ENCODE data around the gene ZNF653. TPM values are rescaled to one million over a fixed set of nuclear protein-coding genes. Genes with fewer than 3 reads are reported as not detected.

The ZNF653 gene
- total and polyA plus RNA-seq, 9 of the 15 experiments (the other 6 are each of a cell fraction or from before 2014, with no cell fraction given): 1.6 to 8.0 (median 4.2) TPM; not detected in 2

- TF ChIP-seq ZBTB33 (CRISPR knock-in tag; IDR thresholded peaks at IDR 0.05): 0 out of 2 replicates have a peak, but pooled peaks have one; percentile 41
- TF ChIP-seq RB1 (IDR thresholded peaks at IDR 0.05; ENCODE audit: low read depth): no peak
These were observed 54.9 kb downstream of the ZNF653 start (continued) for GRCh38 chr19:11450570-11451326.

DNA sequence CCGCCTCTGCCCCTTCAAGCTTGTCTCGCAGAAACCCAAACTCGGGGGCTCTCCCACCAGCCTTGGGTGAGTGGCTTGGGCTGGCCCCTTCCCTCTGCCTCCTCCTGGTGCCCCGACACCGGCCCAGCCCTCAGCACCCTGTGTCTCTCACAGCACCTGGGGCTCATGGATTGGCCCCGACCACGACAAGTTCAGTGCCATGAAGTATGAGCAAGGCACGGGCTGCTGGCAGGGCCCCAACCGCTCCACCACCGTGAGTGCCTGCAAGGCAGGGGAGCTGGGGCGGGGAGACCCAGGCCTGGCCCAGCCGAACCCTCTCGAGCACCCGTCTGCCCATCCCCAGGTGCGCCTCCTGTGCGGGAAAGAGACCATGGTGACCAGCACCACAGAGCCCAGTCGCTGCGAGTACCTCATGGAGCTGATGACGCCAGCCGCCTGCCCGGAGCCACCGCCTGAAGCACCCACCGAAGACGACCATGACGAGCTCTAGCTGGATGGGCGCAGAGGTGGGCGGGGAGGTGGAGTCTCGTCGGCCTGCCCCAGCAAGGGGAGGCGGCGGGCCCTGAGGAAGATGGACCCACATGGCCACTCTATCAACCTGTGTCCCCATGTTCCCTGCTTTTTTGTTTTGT lies 56.6 kb downstream of the ZNF653 start:
- Histone ChIP-seq H2AFZ (ENCODE audit: low read depth, low read length) (no peak overlapping the region), H3K79me2 (ENCODE audit: control insufficient read depth, insufficient read depth, low read length) (no peaks in the 10 kb centered on the region), H3K4me3 (no peak overlapping the region), H3K27me3 (ENCODE audit: control insufficient read depth in 2 of 2, insufficient read depth in 2 of 2, low read length in 2 of 2) (no peaks in the 10 kb centered on the region), H3K27ac (ENCODE audit: extremely low read depth, low read depth, low read length) (no peak overlapping the region), H3K9me1 (ENCODE audit: control insufficient read depth, insufficient read depth, low read length) (no peaks in the 10 kb centered on the region), H4K20me1 (replicated peaks; ENCODE audit: control insufficient read depth, insufficient read depth, low read length) (no peaks in the 10 kb centered on the region), H3K9me3 (replicated peaks; ENCODE audit: control insufficient read depth, insufficient read depth, low read depth, low read length) (no peaks in the 10 kb centered on the region), H3K4me2 (ENCODE audit: insufficient read depth, low read length) (no peak overlapping the region), H3K9ac (ENCODE audit: insufficient read depth in 1 of 2, low read depth in 2 of 2, low read length in 2 of 2) (no peak overlapping the region; a peak in 1 of 4 replicates), H3K36me3 (ENCODE audit: control insufficient read depth, insufficient read depth, low read length) (peaks cover 66% of the 10 kb centered on the region; the same call in 1 of the 3 replicates), H3K4me1 (replicated peaks in 1 of 2; ENCODE audit: control insufficient read depth in 2 of 2, insufficient read depth in 2 of 2, low read length in 2 of 2) (peaks cover 0 to 57% of the 10 kb centered on the region in 2 experiments; a peak in 3 of 5 replicates)
- in situ Hi-C loops (cut with MboI): no loop called here
- FAIRE-seq (no peak), DNase-seq (ENCODE audit: extremely low read depth in 1 of 4, low spot score in 3 of 4) (peak in 2 of 4 experiments; percentile 4 to 6), ATAC-seq (no peak)
- POLR2A ChIA-PET: interaction anchor here (1.0 to 1.1 kb wide), 2 partner anchors 33 to 73 kb away, joined by 3 read pairs; no protein-coding TSS in a partner anchor
- BruUV-seq (replicated peaks): TSS peak; percentile 60
- WGBS (ENCODE audit: insufficient coverage, low coverage, missing lambda C conversion rate): 95% methylated on average over 25 of the region's 31 CpGs
- CTCF ChIA-PET (ENCODE audit: low intra/inter-chr PET ratio): no interaction called here
- TF ChIP-seq ZNF311 (CRISPR knock-in tag; IDR thresholded peaks at IDR 0.05) (no peak), HIVEP1 (CRISPR knock-in tag; IDR thresholded peaks at IDR 0.05) (no peak), POLR2G (IDR thresholded peaks at IDR 0.05; ENCODE audit: low read depth, low read length) (peak; percentile 55; the same call in 1 of the 2 replicates), RBM22 (IDR thresholded peaks at IDR 0.05; ENCODE audit: low read depth, low read length, poor library complexity, severe bottlenecking) (peak; percentile 25), ETV6 (IDR thresholded peaks at IDR 0.05; ENCODE audit: borderline replicate concordance in 1 of 2, low read depth in 2 of 2, low read length in 1 of 2) (no peak), ETV6 (CRISPR knock-in tag; IDR thresholded peaks at IDR 0.05; ENCODE audit: borderline replicate concordance) (no peak)
- TF ChIP-seq, protein P1, sequence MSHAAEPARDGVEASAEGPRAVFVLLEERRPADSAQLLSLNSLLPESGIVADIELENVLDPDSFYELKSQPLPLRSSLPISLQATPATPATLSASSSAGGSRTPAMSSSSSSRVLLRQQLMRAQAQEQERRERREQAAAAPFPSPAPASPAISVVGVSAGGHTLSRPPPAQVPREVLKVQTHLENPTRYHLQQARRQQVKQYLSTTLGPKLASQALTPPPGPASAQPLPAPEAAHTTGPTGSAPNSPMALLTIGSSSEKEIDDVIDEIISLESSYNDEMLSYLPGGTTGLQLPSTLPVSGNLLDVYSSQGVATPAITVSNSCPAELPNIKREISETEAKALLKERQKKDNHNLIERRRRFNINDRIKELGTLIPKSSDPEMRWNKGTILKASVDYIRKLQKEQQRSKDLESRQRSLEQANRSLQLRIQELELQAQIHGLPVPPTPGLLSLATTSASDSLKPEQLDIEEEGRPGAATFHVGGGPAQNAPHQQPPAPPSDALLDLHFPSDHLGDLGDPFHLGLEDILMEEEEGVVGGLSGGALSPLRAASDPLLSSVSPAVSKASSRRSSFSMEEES (CRISPR knock-in tag; IDR thresholded peaks at IDR 0.05): no peak
- intact Hi-C loops (cut with micrococcal nuclease): no loop called here

All from K562 (cell line).